ENCODE results near the gene PPP2R5D. TPM values are rescaled to one million over a fixed set of nuclear protein-coding genes. Genes with fewer than 3 reads are reported as not detected.
A peak's percentile ranks its signal among the peaks of the same experiment; 100 is the strongest.

The PPP2R5D gene
- total RNA-seq, 4 donors from 2014 or later: 44.3 to 68.2 (median 52.6) TPM

- Histone ChIP-seq H3K4me3 (no peak overlapping the region), H3K27ac (peak overlapping the region; percentile 82 to 94 (median 92)), H3K9me3 (no peaks in the 10 kb centered on the region), H3K36me3 (peaks cover 0 to 36% of the 10 kb centered on the region in 2 donors), H3K4me1 (peaks cover 26 to 33% of the 10 kb centered on the region in 2 donors), H3K27me3 (no peaks in the 10 kb centered on the region)
- peak; percentile 87 to 97 for DNase-seq
- intact Hi-C loops (cut with DNase I; ENCODE audit: low total_unique reads): loop anchor here (1.0 to 2.0 kb wide), 2 partner anchors 18 to 21 kb away; partner anchors contain the start of genes CUL7 and KLHDC3
- in situ Hi-C loops (cut with MboI; ENCODE audit: low sequenced_read_pairs in 4 of 4): no loop called here
- TF ChIP-seq POLR2A (IDR thresholded peaks at IDR 0.05) (no peak), CTCF (IDR thresholded peaks at IDR 0.05 in 4 of 5, conservative IDR thresholded peaks at IDR 0.05 in 1 of 5) (peak in 2 of 5 experiments; percentile 12 to 20)
- ATAC-seq: peak; percentile 94 to 98
These were observed 51.3 kb downstream of the PPP2R5D start for GRCh38 chr6:43035495-43036194.

GRCh38 chr6:43036712-43037111 lies 52.3 kb downstream of the PPP2R5D start:
- TF ChIP-seq CTCF (IDR thresholded peaks at IDR 0.05 in 4 of 5, conservative IDR thresholded peaks at IDR 0.05 in 1 of 5): no peak
- no peak for TF ChIP-seq POLR2A (IDR thresholded peaks at IDR 0.05)
- H3K4me1 ChIP-seq: peaks cover 26 to 33% of the 10 kb centered on the region in 2 donors
- H3K36me3 ChIP-seq: peaks cover 0 to 26% of the 10 kb centered on the region in 2 donors
- no peaks in the 10 kb centered on the region for H3K9me3 ChIP-seq
- ATAC-seq (no peak), DNase-seq (no peak)
- in situ Hi-C loops (cut with MboI; ENCODE audit: low sequenced_read_pairs in 4 of 4): no loop called here
- H3K27ac ChIP-seq: peak overlapping the region; percentile 82 to 94 (median 92)
- no peaks in the 10 kb centered on the region for H3K27me3 ChIP-seq
- no peak overlapping the region for H3K4me3 ChIP-seq
- intact Hi-C loops (cut with DNase I; ENCODE audit: low total_unique reads): loop anchor here (1.0 kb wide), 1 partner anchor 17 kb away; the partner anchor contains the start of gene CUL7

GRCh38 chr6:43037197-43037596 lies 52.8 kb downstream of the PPP2R5D start:
- in situ Hi-C loops (cut with MboI; ENCODE audit: low sequenced_read_pairs in 4 of 4) (no loop called here), intact Hi-C loops (cut with DNase I; ENCODE audit: low total_unique reads) (no loop called here)
- Histone ChIP-seq H3K4me3 (no peak overlapping the region), H3K27ac (peak overlapping the region; percentile 82 to 94 (median 92)), H3K9me3 (no peaks in the 10 kb centered on the region), H3K27me3 (no peaks in the 10 kb centered on the region), H3K4me1 (peaks cover 26 to 33% of the 10 kb centered on the region in 2 donors), H3K36me3 (peaks cover 0 to 21% of the 10 kb centered on the region in 2 donors)
- TF ChIP-seq POLR2A (IDR thresholded peaks at IDR 0.05) (no peak), CTCF (IDR thresholded peaks at IDR 0.05 in 4 of 5, conservative IDR thresholded peaks at IDR 0.05 in 1 of 5) (no peak)
- ATAC-seq (no peak), DNase-seq (peak in 1 of 2 donors; percentile 31)

- TF ChIP-seq CTCF (IDR thresholded peaks at IDR 0.05 in 4 of 5, conservative IDR thresholded peaks at IDR 0.05 in 1 of 5) (no peak), POLR2A (IDR thresholded peaks at IDR 0.05) (no peak)
- ATAC-seq (no peak), DNase-seq (no peak)
- intact Hi-C loops (cut with DNase I; ENCODE audit: low total_unique reads): no loop called here
- Histone ChIP-seq H3K36me3 (peaks cover 0 to 23% of the 10 kb centered on the region in 2 donors), H3K27ac (peak overlapping the region in 2 of 4 donors; percentile 90 to 93), H3K9me3 (no peaks in the 10 kb centered on the region), H3K27me3 (no peaks in the 10 kb centered on the region), H3K4me3 (no peak overlapping the region), H3K4me1 (peaks cover 26 to 33% of the 10 kb centered on the region in 2 donors)
- in situ Hi-C loops (cut with MboI; ENCODE audit: low sequenced_read_pairs in 4 of 4): no loop called here
These were observed 53.3 kb downstream of the PPP2R5D start for GRCh38 chr6:43037706-43038105.

All from gastrocnemius medialis (tissue), 4 donors.